OCI-LY3 (cell line): ENCODE measurements around the gene AANAT.

Experiments
- CTCF ChIP-seq: fragments of 200-600, 300-600 bp; sonication (generic); IDR thresholded peaks from 2 replicates; pipeline ENCODE4 v1.5.1; 2014; ENCODE audit warnings: antibody characterized with exemption, low read length, low read depth
- EZH2phosphoT487 ChIP-seq: fragments of 200-600 bp; shearing (Covaris generic); IDR thresholded peaks from 2 replicates; pipeline ENCODE4 v1.6.1; 2018; ENCODE audit warnings: antibody characterized with exemption, mixed run types, low read depth

- TF ChIP-seq EZH2phosphoT487 (no peak), CTCF (no peak)
Observed at GRCh38 chr17:76491271-76492122, 24.1 kb downstream of the AANAT start.
